Urothelium cell line (cell line): Measurements from ENCODE around the gene EBF4.

ENCODE experiments used
- DNase-seq: peaks from one replicate; pipeline ENCODE4 v3.0.0; 2011; ENCODE audit warnings: low spot score, mixed read lengths
- FAIRE-seq: peaks from 2 replicates; lab custom pipeline; 2011; peaks lifted over from hg19 to GRCh38; lab: Jason Lieb, UNC

The EBF4 gene

GRCh38 chr20:2699775-2700413 lies 7.3 kb downstream of the EBF4 start:
- DNase-seq = no peak
- FAIRE-seq = no peak

- no peak for FAIRE-seq
- no peak for DNase-seq
Measured at GRCh38 chr20:2700913-2701620, 8.5 kb downstream of the EBF4 start.

- FAIRE-seq (no peak), DNase-seq (no peak)
Measured at GRCh38 chr20:2701671-2702081, 9.1 kb downstream of the EBF4 start.

- no peak for DNase-seq
- no peak for FAIRE-seq
Measured at GRCh38 chr20:2703716-2704475, 11.3 kb downstream of the EBF4 start.

GRCh38 chr20:2705931-2706645 lies 13.5 kb downstream of the EBF4 start:
- no peak for FAIRE-seq
- no peak for DNase-seq

GRCh38 chr20:2706688-2707352 lies 14.2 kb downstream of the EBF4 start:
- no peak for DNase-seq
- FAIRE-seq = no peak

GRCh38 chr20:2707353-2708072 lies 14.9 kb downstream of the EBF4 start:
- FAIRE-seq (no peak), DNase-seq (no peak)

- no peak for DNase-seq
- no peak for FAIRE-seq
Measured at GRCh38 chr20:2708073-2708415, 15.5 kb downstream of the EBF4 start.

- FAIRE-seq (no peak), DNase-seq (no peak)
Measured at GRCh38 chr20:2708665-2709064, 16.1 kb downstream of the EBF4 start.

GRCh38 chr20:2709205-2709981 lies 16.8 kb downstream of the EBF4 start:
- FAIRE-seq (no peak), DNase-seq (no peak)

- FAIRE-seq (no peak), DNase-seq (no peak)
Measured at GRCh38 chr20:2713285-2713684, 20.7 kb downstream of the EBF4 start.

- FAIRE-seq = no peak
- DNase-seq = no peak
Measured at GRCh38 chr20:2729251-2729713, 36.7 kb downstream of the EBF4 start.

GRCh38 chr20:2729791-2730190 lies 37.2 kb downstream of the EBF4 start:
- DNase-seq (no peak), FAIRE-seq (no peak)

- DNase-seq (no peak), FAIRE-seq (no peak)
Measured at GRCh38 chr20:2734899-2735298, 42.3 kb downstream of the EBF4 start.

GRCh38 chr20:2736441-2736840 lies 43.9 kb downstream of the EBF4 start:
- DNase-seq = no peak
- no peak for FAIRE-seq

- FAIRE-seq (no peak), DNase-seq (no peak)
Measured at GRCh38 chr20:2738331-2739041, 45.9 kb downstream of the EBF4 start.

- no peak for FAIRE-seq
- no peak for DNase-seq
Measured at GRCh38 chr20:2739042-2739398, 46.4 kb downstream of the EBF4 start.

- DNase-seq (no peak), FAIRE-seq (no peak)
Measured at GRCh38 chr20:2740702-2741101, 48.1 kb downstream of the EBF4 start.

GRCh38 chr20:2741463-2741862 lies 48.9 kb downstream of the EBF4 start:
- FAIRE-seq = no peak
- no peak for DNase-seq
